NCI-H345 (cell line): Measurements from ENCODE around the gene MUC5AC.
"Not testable (repeated sequence)": the region's sequence is repeated elsewhere in the genome, so short reads cannot be mapped to it uniquely, and the experiment has no call there.

Source experiments
- DNase-seq: peaks from one replicate; lab custom pipeline; 2025; lab: John Stamatoyannopoulos, UW

Gene MUC5AC, protein sequence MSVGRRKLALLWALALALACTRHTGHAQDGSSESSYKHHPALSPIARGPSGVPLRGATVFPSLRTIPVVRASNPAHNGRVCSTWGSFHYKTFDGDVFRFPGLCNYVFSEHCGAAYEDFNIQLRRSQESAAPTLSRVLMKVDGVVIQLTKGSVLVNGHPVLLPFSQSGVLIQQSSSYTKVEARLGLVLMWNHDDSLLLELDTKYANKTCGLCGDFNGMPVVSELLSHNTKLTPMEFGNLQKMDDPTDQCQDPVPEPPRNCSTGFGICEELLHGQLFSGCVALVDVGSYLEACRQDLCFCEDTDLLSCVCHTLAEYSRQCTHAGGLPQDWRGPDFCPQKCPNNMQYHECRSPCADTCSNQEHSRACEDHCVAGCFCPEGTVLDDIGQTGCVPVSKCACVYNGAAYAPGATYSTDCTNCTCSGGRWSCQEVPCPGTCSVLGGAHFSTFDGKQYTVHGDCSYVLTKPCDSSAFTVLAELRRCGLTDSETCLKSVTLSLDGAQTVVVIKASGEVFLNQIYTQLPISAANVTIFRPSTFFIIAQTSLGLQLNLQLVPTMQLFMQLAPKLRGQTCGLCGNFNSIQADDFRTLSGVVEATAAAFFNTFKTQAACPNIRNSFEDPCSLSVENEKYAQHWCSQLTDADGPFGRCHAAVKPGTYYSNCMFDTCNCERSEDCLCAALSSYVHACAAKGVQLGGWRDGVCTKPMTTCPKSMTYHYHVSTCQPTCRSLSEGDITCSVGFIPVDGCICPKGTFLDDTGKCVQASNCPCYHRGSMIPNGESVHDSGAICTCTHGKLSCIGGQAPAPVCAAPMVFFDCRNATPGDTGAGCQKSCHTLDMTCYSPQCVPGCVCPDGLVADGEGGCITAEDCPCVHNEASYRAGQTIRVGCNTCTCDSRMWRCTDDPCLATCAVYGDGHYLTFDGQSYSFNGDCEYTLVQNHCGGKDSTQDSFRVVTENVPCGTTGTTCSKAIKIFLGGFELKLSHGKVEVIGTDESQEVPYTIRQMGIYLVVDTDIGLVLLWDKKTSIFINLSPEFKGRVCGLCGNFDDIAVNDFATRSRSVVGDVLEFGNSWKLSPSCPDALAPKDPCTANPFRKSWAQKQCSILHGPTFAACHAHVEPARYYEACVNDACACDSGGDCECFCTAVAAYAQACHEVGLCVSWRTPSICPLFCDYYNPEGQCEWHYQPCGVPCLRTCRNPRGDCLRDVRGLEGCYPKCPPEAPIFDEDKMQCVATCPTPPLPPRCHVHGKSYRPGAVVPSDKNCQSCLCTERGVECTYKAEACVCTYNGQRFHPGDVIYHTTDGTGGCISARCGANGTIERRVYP (N-terminal part only)

DNA sequence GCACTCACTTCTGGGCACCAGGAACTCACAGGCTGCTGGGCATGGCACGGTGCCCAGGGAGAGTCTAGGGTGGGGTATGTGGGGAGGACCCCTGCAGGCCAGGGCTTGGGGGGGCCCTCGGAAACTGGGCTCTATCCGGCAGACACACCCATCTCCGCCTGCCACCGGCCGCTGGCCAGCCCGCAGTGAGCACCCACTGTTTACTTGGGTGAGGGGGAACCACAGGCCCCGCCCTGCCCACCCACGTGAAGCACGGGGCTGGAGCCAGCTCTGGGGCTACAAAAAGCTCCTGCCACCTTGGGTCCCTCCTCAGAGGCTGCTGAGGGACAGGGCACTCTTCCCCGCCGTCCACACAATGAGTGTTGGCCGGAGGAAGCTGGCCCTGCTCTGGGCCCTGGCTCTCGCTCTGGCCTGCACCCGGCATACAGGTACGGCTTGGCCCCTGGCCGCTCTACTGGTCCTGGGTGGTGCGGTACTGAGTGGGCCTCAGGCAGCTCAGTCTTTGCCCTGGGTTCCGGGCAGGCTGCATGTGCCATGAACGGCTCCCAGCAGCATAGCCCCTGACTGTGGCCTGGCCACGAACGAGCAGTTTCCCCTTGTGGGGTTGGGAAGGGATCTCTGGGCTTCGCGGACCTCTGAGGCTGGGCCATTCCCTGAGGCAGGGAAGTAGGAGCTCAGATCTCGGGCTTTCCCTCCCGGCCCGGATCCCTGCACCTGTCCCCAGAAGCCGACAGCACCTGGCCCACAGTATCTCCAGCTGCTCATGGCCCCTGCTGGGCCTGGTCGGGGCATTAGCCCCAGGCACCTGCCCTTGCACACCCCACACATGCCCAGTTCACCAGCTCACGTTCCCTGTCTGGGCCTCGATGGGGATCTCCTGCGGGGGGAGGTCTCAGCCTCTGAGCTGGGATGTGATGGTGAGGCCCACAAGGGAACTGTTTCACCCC lies at the start of gene MUC5AC:
TSS of gene MUC5AC (plus strand) at position 309 of the 947 bp plus-strand sequence. CDS start at position 356, 47 bp downstream.
- peak; percentile 53 for DNase-seq

- no peak for DNase-seq
These were observed 49.4 kb upstream of the MUC5AC start for GRCh38 chr11:1108246-1108900.

GRCh38 chr11:1109101-1109917 lies 48.4 kb upstream of the MUC5AC start:
- DNase-seq = no peak

- no peak for DNase-seq
These were observed 47.6 kb upstream of the MUC5AC start for GRCh38 chr11:1109918-1110705.

- DNase-seq = no peak
These were observed 46.1 kb upstream of the MUC5AC start for GRCh38 chr11:1111545-1112212.

DNA sequence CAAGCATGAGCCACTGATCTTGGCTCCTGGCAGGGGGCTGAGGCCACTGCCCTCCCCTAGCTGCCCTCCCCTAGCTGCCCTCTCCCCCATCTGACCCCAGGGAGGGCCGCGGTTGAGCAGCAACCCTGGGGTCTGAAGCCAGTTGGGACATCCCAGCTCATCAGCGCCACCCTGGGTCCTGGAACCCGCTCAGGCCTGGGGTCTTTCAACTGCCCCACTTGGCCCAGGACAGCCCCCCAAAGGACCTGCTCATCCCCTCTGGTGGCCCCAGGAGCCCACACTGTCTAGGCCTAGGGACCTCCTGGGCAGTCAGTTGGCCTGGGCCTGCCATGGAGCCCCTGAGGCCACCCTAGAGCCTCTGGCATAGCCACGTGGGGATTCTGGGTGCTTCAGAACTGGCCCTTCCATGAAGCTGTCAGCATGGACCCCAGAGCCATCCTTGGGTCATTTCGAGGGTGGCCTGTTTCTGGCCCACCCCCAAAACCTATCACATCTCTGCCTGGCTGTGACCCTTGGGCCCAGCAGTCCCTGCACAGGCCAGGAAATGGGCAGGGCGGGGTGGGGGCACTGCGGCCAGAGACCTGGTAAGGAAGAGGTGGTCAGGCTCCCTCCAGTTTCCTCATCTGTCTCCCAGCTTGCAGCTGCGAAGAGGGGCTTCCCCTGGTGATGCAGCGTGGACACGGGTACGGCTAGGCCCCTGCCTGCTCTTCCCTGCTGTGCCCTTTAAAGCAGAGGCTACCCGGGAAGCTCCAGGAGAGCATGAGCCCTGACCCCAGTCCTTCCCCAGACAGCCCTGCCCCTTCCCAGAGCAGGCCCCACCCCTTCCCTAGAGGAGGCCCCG lies 45.2 kb upstream of the MUC5AC start:
- DNase-seq = no peak

DNA sequence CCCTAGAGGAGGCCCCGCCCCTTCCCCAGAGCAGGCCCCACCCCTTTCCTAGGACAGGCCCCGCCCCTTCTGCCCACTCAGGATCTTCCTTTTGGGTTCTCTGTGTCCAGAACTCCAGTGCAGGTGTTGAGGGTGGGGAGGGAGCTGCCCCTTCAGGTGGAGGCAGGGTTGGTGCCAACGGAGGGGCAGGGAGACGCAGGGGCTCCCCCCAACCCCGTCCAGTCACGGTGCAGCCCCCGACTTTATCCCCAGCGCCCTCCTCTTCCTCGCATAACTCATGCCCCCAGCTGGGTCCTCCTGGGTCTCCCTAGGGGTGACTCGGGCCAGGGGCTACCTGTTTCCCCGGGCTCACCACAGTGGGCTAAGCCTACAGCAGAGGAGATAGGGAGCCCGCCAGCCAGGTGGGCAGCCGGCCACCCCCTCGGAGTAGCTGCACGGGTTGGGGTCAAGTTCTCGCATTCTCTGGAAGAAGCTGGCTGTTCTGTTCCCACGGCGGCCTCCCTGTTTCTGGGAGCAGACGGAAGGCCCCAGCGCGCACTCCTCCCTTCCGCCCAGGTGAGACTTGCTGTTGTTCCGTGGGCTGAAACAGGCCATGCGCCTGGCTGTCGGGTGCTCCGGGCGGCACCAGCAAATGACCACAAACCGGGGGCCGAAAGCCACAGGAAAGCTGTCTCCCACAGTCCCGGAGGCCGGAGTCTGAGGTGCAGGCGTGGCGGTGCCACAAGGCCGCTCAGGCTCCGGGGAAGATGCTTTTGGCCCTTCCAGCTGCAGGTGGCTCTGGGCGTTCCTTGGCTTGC lies 44.1 kb upstream of the MUC5AC start:
- DNase-seq = no peak

DNA sequence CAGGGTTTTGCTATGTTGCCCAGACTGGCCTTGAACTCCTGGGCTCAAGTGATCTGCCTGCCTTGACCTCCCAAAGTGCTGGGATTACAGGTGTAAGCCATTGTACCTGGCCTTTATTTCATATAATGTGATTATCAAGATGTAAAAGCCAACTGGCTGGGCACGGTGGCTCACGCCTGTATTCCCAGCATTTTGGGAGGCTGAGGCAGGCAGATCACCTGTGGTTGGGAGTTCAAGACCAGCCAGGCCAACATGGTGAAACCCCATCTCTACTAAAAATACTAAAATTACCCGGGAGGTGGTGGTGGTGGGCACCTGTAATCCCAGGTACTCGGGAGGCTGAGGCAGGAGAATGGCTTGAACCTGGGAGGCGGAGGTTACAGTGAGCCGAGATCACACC lies 42.5 kb upstream of the MUC5AC start:
- DNase-seq = not testable (repeated sequence)

GRCh38 chr11:1116104-1116503 lies 41.6 kb upstream of the MUC5AC start:
- no peak for DNase-seq

DNA sequence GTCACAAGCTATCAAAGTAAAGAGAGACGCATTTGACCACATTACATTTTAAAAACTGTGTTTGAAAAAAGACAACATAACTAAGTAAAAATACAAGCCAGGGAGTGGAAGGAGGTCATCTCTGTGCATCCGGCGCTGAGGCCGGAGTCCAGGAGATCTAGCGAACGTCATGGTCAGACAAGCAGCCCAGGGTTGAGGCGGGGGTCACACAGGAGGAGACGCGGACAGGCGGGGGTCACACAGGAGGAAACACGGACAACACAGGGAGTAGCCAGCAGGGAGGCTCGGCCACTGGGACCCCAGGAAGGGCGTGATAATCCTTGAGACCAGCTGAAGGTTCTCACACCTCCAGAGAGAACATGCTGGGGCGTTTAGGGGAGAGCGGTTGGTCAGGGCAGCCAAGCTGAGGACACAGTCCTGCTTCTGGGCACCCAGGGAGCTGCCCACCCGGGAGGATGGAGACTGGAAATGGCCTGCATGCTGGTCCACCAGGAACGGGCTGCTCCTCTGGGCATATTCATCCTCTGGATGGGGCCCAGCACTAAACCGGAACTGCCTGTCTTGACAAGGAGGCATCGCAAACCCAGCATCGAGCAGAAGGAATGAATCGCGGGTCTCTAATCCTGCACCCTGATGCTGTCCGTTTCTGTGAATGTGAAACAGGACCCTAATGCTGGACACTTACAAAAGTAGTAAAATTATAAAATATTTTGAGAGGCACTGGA lies 40.9 kb upstream of the MUC5AC start:
- no peak for DNase-seq

GRCh38 chr11:1117992-1118391 lies 39.8 kb upstream of the MUC5AC start:
- no peak for DNase-seq

GRCh38 chr11:1118755-1119603 lies 38.8 kb upstream of the MUC5AC start:
- DNase-seq = no peak

DNA sequence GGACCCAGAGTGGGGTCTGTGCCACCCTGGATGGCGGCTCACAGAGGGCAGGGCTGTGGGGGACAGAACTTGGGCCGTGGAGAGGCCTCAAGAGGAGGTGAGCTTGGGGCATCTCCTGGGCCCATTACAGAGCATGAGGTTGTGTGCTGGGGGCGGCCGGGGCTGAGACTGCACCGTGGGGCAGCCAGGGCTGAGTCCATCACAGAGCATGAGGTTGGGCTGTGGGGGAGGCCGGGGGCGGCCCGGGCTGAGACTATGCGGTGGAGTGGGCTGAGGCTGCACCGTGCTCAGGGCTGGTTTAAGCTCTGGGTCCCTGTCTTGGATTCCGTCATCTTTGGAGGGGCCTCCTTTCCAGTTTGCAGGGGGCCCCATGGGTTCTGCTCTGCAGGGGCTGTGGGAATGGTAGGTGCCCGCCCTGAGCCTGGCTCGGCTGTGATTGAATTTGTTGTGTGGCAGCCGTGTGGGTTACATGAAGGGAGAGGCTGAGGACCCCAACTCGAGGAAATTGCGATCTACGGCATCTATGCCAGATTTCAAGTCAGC lies 38.1 kb upstream of the MUC5AC start:
- DNase-seq = no peak

GRCh38 chr11:1120532-1121330 lies 37.0 kb upstream of the MUC5AC start:
- no peak for DNase-seq
